Astrocyte (in vitro differentiated cells and primary cell): ENCODE data around the gene HDAC11. TPM values are rescaled to one million over a fixed set of nuclear protein-coding genes. Genes with fewer than 3 reads are reported as not detected.

ENCODE experiments used
- DNase-seq: peaks from one replicate; pipeline ENCODE4 v3.0.0-alpha.2; 2010; ENCODE audit warnings: low read depth
- FAIRE-seq: peaks from 2 replicates; lab custom pipeline; 2011; peaks lifted over from hg19 to GRCh38; lab: Jason Lieb, UNC
- H2AFZ ChIP-seq: 2 replicates; pipeline ENCODE4 v1.6.0; 2012; ENCODE audit warnings: low read depth, low read length, inconsistent platforms
- H3K27ac ChIP-seq: 2 replicates; pipeline ENCODE4 v1.5.1; 2011; ENCODE audit warnings: low read depth, low read length, inconsistent platforms
- H3K27me3 ChIP-seq: 2 replicates; pipeline ENCODE4 v1.6.0; 2011; ENCODE audit warnings: low read length, inconsistent platforms; ENCODE audit not compliant: insufficient read depth
- H3K36me3 ChIP-seq: 2 replicates; pipeline ENCODE4 v1.5.1; 2011; ENCODE audit warnings: low read length, inconsistent platforms; ENCODE audit not compliant: insufficient read depth
- H3K4me1 ChIP-seq: 2 replicates; pipeline ENCODE4 v1.5.1; 2011; ENCODE audit warnings: low read length, inconsistent platforms; ENCODE audit not compliant: insufficient read depth
- H3K4me2 ChIP-seq: 2 replicates; pipeline ENCODE4 v1.6.0; 2012; ENCODE audit warnings: low read length, inconsistent platforms
- H3K4me3 ChIP-seq: 2 replicates; pipeline ENCODE4 v1.5.1; 2011; ENCODE audit warnings: low read depth, mild to moderate bottlenecking, low read length, inconsistent platforms; ENCODE audit not compliant: insufficient read depth
- H3K79me2 ChIP-seq: 2 replicates; pipeline ENCODE4 v1.6.0; 2012; ENCODE audit warnings: mild to moderate bottlenecking, low read length, inconsistent platforms; ENCODE audit not compliant: insufficient read depth
- H3K9ac ChIP-seq: 2 replicates; pipeline ENCODE4 v1.6.0; 2012; ENCODE audit warnings: mild to moderate bottlenecking, low read length, inconsistent platforms
- H3K9me3 ChIP-seq: 2 replicates; pipeline ENCODE4 v1.5.1; 2012; ENCODE audit warnings: low read depth, mild to moderate bottlenecking, low read length, inconsistent platforms; ENCODE audit not compliant: insufficient read depth
- H4K20me1 ChIP-seq: 2 replicates; pipeline ENCODE4 v1.6.0; 2012; ENCODE audit warnings: low read length, inconsistent platforms; ENCODE audit not compliant: insufficient read depth
- H3K27ac Mint-ChIP-seq: one replicate; pipeline ENCODE4 v1.8.0; 2021; ENCODE audit warnings: mild to moderate bottlenecking, mixed read lengths; ENCODE audit not compliant: unreplicated experiment
- H3K27me3 Mint-ChIP-seq: one replicate; pipeline ENCODE4 v1.8.0; 2021; ENCODE audit warnings: low read depth, mixed read lengths; ENCODE audit not compliant: unreplicated experiment
- H3K36me3 Mint-ChIP-seq: one replicate; pipeline ENCODE4 v1.8.0; 2021; ENCODE audit warnings: low read depth, mixed read lengths; ENCODE audit not compliant: unreplicated experiment
- H3K4me1 Mint-ChIP-seq: one replicate; pipeline ENCODE4 v1.8.0; 2021; ENCODE audit warnings: low read depth, mixed read lengths; ENCODE audit not compliant: unreplicated experiment
- H3K4me3 Mint-ChIP-seq: one replicate; pipeline ENCODE4 v1.8.0; 2021; ENCODE audit warnings: mild to moderate bottlenecking, moderate library complexity, mixed read lengths; ENCODE audit not compliant: unreplicated experiment
- H3K9me3 Mint-ChIP-seq: one replicate; pipeline ENCODE4 v1.8.0; 2021; ENCODE audit warnings: mild to moderate bottlenecking, mixed read lengths; ENCODE audit not compliant: unreplicated experiment
- EZH2 ChIP-seq: IDR thresholded peaks from 2 replicates; pipeline ENCODE4 v1.6.1; 2012; ENCODE audit warnings: mild to moderate bottlenecking, low read length, inconsistent platforms; ENCODE audit not compliant: insufficient read depth
- total RNA-seq: library from RNA; stranded (reverse); gene quantifications from 2 replicates; pipeline ENCODE4 v1.2.1, GENCODE V29; 2021
- TF ChIP-seq, protein P1 (sequence below): IDR thresholded peaks from 2 replicates; pipeline ENCODE4 v1.5.1; 2011; ENCODE audit warnings: low read depth, mild to moderate bottlenecking, inconsistent platforms, low read length, moderate library complexity; ENCODE audit not compliant: insufficient read depth

The HDAC11 gene
- total RNA-seq, 1 donor from 2014 or later = 8.6 TPM

DNA sequence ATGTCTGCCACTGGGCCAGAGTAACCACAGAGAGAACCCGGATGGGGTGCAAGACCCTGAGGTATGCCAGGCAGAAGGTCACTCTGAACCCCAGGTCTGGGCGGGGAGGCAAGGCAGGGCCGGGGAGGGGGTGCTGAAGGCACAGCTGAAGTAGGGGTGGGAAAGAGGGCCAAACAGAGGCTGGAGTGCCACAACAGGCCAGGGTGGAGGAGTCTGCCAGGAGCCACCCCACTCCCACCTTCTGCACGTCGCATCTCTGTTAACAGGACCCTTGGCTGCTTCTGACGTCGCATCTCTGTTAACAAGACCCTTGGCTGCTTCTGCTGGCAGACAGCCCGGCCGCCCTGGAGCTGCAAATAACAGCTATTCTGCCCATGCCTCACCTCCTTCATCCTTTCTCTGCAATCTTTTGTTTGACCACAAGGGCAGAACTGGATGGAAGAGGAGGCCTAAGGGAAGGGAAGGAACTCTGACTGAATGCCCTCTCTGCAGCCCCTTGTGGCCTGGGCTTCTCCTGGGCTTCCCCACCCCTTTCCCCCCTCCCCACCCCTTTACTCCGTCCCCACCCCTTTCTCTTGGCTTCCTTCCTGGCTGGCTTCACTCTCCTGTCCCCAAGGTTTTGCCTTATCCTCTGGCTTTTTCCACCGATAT lies 48.2 kb downstream of the HDAC11 start:
- Histone ChIP-seq H3K4me1 (peaks cover 11% of the 10 kb centered on the region), H4K20me1 (no peaks in the 10 kb centered on the region), H3K27me3 (peaks cover 7% of the 10 kb centered on the region), H3K79me2 (no peaks in the 10 kb centered on the region), H3K9ac (no peak overlapping the region), H3K4me2 (no peak overlapping the region), H3K27ac (no peak overlapping the region), H3K36me3 (no peaks in the 10 kb centered on the region), H2AFZ (no peak overlapping the region), H3K4me3 (no peak overlapping the region), H3K9me3 (no peaks in the 10 kb centered on the region)
- Mint-ChIP-seq H3K36me3 (peaks cover 2% of the 10 kb centered on the region), H3K27me3 (peaks cover 28% of the 10 kb centered on the region), H3K27ac (no peak overlapping the region), H3K4me1 (peaks cover 6% of the 10 kb centered on the region), H3K4me3 (no peak overlapping the region), H3K9me3 (no peaks in the 10 kb centered on the region)
- no peak for FAIRE-seq
- DNase-seq = no peak
- TF ChIP-seq EZH2 = no peak
- TF ChIP-seq, protein P1, sequence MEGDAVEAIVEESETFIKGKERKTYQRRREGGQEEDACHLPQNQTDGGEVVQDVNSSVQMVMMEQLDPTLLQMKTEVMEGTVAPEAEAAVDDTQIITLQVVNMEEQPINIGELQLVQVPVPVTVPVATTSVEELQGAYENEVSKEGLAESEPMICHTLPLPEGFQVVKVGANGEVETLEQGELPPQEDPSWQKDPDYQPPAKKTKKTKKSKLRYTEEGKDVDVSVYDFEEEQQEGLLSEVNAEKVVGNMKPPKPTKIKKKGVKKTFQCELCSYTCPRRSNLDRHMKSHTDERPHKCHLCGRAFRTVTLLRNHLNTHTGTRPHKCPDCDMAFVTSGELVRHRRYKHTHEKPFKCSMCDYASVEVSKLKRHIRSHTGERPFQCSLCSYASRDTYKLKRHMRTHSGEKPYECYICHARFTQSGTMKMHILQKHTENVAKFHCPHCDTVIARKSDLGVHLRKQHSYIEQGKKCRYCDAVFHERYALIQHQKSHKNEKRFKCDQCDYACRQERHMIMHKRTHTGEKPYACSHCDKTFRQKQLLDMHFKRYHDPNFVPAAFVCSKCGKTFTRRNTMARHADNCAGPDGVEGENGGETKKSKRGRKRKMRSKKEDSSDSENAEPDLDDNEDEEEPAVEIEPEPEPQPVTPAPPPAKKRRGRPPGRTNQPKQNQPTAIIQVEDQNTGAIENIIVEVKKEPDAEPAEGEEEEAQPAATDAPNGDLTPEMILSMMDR = peak; percentile 19

DNA sequence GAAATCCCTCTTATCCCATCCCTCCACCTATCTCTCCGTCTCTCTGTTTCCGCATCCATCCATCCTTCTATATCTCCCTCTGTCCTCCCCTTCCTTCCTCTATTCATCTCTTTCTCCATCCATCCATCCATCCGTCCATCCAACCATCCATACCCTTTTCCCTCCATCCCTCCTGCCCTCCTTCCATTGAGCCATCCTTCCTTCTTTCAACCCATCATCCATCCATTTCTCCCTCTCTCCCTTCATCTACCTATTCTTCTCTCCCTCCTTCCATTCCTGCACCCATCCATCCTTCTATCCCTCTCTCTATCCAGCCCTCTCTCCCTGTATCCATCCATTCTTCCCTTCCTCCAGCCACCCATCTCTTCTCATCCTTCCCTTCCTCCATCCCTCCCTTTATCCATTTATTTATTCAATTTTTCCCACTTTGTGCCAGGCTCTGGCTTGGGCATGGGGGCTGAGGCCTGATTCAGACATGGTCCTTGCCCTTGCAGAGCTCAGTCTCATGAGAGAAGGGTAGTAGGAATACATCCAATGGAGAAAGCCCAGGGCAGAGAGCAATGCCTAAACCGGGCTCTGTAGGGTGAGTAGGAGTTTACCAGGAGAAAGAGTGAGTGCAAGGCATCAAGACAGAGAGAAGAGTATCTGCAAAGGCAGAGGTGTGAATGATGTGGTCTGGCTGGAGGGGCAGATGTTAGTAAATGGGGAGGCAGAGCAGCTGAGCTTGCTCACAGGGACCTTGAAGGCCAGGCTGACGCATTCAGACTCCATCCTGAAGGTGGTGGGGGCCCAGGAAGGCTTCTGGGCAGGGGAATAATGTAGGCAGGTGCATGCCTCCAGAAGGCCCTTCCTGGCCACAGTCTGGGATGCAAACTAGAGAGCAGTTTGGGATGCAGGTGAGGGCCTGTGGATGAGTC lies 49.3 kb downstream of the HDAC11 start:
- Mint-ChIP-seq H3K4me3 (peak overlapping the region; percentile 22), H3K4me1 (peaks cover 6% of the 10 kb centered on the region), H3K27me3 (peaks cover 38% of the 10 kb centered on the region), H3K9me3 (no peaks in the 10 kb centered on the region), H3K27ac (no peak overlapping the region), H3K36me3 (no peaks in the 10 kb centered on the region)
- no peak overlapping the region for H3K4me3 ChIP-seq
- peaks cover 11% of the 10 kb centered on the region for H3K4me1 ChIP-seq
- H3K9me3 ChIP-seq = no peaks in the 10 kb centered on the region
- no peak overlapping the region for H3K9ac ChIP-seq
- no peak for TF ChIP-seq EZH2
- TF ChIP-seq, protein P1 = no peak
- no peaks in the 10 kb centered on the region for H3K36me3 ChIP-seq
- FAIRE-seq (no peak), DNase-seq (no peak)
- peaks cover 7% of the 10 kb centered on the region for H3K27me3 ChIP-seq
- no peaks in the 10 kb centered on the region for H3K79me2 ChIP-seq
- no peak overlapping the region for H2AFZ ChIP-seq
- no peak overlapping the region for H3K27ac ChIP-seq
- H3K4me2 ChIP-seq = no peak overlapping the region
- no peaks in the 10 kb centered on the region for H4K20me1 ChIP-seq
